ENCODE results near the gene OR1K1.

- TF ChIP-seq POLR2A (IDR thresholded peaks at IDR 0.05) (no peak), CTCF (IDR thresholded peaks at IDR 0.05) (no peak)
These were observed 23.0 kb downstream of the OR1K1 start for GRCh38 chr9:122822938-122823337.

Measured in transverse colon (tissue), 3 donors.